Myocyte (in vitro differentiated cells): ENCODE results near the gene TNFAIP8. TPM values are rescaled to one million over a fixed set of nuclear protein-coding genes. Genes with fewer than 3 reads are reported as not detected.
"Not testable (repeated sequence)": the region's sequence is repeated elsewhere in the genome, so short reads cannot be mapped to it uniquely, and the experiment has no call there.

ENCODE experiments used
- DNase-seq: peaks from one replicate; pipeline ENCODE4 v3.0.0-alpha.2; 2012; ENCODE audit warnings: low read depth
- total RNA-seq: library from RNA; depleted of rRNA; stranded (reverse); fragments of >200 nt; gene quantifications from 2 replicates; pipeline ENCODE4 v1.2.3, GENCODE V29; 2014

The TNFAIP8 gene
- total RNA-seq, 1 donor from 2014 or later, result 25.6 TPM

DNA sequence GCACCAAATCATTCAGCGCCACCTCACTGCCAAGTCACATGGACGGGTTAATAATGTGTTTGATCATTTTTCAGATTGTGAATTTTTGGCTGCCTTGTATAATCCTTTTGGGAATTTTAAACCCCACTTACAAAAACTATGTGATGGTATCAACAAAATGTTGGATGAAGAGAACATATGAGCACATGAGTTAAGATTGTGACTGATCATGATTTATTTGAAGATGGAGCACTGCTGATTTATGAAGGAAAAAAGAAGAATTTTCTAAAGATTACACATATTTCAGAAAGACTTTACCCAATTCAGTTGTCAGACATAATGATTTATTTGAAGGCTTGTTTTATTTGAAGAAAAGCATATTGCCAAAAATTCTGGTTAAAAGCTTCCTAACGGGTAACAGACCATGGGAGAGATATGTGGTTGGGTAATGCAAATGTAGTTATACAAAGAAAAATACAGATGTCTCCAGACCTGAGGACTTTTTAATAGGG, 37.4 kb downstream of the TNFAIP8 start:
- DNase-seq, result no peak

GRCh38 chr5:119393746-119394145, 37.9 kb downstream of the TNFAIP8 start:
- DNase-seq, result no peak

- DNase-seq, result peak; percentile 46
These were observed 39.4 kb downstream of the TNFAIP8 start for GRCh38 chr5:119395080-119395836.

GRCh38 chr5:119396030-119396664, 40.3 kb downstream of the TNFAIP8 start:
- DNase-seq, result no peak

DNA sequence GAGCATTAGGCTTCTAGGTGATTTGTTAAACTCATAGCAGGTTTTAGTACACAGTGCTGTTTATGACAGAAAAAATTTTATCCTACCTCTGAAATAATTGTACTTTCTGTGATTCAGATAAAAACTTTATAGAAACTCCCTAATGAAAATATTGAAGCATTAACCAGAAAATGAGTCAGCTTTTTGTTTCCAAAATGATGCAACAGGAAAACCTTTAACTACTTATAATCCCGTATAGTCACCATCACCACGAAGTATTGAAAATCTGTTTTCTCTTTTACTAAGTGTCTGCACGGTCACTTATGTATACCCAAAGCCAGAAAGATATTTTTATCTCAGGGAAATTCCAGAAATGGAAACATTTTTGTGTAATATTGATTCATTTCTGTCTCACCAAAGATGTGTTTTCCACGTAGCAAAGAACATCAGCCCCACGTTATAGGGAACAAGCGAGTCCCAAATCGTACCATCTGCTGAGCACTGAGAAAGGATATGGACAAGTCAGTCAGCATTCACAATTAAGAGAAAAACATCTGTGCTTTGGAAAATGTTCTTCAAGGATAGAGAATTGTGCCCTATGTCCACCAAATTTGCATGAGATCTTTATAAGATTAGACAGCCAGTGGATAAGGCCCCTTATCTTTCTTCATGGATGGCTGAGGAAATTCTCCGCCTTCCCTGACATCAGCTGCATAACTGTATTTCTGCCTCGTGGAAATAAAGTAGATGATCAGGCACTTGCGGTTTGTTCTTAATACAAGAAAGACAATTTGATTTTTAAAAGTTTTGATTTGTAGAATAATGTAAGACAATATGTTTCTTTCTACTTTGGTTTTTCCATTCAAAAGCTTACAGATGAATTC, 41.9 kb downstream of the TNFAIP8 start:
- peak; percentile 31 for DNase-seq

GRCh38 chr5:119398727-119399466, 43.1 kb downstream of the TNFAIP8 start:
- DNase-seq, result peak; percentile 87

DNA sequence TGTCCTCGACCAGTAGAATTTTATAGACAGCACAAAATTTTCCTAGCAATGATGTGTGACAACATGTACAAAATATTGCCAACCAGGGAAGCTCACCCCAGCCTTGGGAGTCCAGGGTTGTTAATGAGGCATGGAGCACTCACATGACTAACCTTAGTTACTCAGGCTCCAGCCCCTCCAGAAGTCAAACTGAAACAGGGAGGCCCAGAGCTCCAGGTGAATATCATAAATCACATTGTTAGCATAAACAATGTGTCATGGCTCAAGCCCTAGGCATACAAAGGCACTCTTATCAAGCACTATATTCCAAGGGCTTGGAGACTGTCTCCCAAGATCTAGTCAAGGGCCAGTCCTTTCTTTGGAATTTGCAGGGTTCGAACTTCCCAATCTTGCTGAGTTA, 44.4 kb downstream of the TNFAIP8 start:
- DNase-seq, result no peak

DNA sequence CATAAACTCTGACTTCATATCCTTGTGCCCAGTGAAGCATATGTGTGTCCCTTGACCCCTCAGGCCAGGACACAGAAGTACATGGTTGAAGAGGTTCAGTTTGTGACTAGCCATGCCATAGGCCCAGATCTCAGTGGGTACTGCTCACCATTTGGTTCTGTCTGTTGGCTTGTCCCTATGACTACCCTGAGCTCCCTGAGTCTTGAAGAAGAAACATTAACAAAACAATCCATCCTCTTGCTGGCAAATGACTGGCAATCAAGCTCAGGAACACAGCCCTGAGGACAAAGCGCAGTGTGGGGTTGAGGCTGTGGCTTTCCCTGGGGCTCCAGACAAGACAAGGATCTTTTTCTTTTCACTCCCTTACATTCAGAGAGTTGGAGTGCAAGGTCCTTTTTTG, 46.3 kb downstream of the TNFAIP8 start:
- DNase-seq, result no peak

- no peak for DNase-seq
These were observed 46.7 kb downstream of the TNFAIP8 start for GRCh38 chr5:119402555-119402954.

DNA sequence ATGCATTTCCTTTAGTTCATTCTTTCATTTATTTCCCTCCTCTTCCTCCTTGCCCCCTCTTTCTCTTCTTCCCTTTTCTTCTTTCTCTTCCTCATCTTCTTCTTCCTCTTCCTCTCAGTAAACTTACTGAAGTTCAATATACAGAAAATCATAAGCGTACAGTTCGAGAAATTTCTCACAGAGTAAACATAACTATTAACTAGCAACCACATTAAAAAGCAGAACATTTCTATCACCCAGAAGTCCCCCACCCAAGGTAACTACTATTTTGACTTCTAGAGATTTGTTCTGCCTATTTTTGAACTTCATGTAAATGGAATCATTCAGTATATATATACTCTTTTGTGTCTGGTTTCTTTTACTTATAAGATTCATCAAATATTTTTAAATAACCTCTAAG, 48.2 kb downstream of the TNFAIP8 start:
- no peak for DNase-seq

- no peak for DNase-seq
These were observed 49.6 kb downstream of the TNFAIP8 start for GRCh38 chr5:119405419-119405818.

- no peak for DNase-seq
These were observed 50.8 kb downstream of the TNFAIP8 start for GRCh38 chr5:119406551-119407110.

DNA sequence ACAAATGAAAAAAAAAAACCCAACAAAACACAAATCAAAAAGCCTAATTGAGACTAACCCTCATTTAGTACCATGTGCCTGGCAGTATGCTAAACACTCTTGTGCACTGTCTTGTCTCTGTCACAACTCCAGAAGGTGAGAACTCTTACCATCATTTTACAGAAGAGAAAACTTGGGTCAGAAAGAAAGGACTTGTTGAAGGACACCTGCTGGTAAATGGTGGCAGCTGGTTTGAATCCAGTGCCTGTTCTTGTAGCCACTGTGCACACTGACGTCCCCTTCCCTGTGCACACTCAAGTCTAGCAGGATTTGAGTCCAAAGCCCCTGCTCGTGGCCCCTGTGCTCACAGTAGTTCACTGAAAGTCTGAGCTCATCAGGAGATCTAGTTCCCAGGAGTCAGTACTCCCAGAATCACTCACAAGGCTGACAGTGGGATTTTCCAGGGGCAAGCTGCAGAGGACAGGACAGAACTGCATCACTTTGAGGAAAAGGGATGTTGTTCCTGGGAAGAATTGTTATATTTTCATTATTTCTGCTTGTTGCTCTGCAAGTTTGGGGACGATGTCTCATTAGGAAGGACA, 53.5 kb downstream of the TNFAIP8 start:
- no peak for DNase-seq

GRCh38 chr5:119410448-119411159, 54.8 kb downstream of the TNFAIP8 start:
- no peak for DNase-seq

DNA sequence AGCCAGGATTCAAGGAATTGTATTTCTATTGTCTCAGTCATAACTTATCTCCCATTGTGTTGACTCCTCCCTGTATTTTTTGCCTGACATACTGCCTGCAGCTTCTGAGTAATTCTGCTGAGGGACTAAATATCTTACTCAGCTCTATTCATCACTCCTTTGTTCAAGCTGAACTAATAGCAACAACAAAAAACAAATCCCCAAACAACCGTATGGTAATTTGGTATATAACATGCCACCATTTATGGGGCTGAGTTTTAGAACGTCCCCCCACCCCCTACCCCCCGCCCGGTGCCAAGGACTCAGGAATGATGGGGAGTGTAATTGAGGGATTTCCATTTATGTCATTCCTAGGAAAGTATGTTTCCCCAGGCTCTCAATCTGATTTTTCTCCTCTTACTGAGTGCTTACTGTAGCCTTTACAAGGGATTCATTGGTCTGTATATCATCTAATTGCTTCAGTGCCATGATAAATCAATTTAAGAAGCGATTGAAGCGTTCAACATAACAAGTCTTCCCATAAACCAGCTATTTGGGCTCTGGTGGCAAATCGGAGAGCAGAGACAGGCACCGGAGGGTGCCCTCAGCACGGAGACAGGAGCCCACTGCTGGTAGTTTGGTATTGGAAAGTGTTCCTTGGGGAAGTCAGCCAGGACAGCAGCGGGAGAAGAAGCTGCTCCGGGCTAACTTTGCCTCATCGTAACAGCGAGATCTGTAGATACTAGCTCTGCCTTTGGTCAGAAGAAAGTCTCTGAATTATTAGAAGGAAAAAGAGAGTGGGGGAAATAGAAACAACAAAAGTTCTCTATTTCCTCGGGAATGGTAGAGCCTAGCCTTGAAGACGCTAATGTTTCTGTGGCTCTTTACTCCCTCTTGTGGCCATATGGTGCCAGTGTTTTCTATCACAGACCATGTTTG, 55.8 kb downstream of the TNFAIP8 start:
- peak; percentile 88 for DNase-seq

GRCh38 chr5:119412279-119413227, 56.7 kb downstream of the TNFAIP8 start:
- DNase-seq, result no peak

DNA sequence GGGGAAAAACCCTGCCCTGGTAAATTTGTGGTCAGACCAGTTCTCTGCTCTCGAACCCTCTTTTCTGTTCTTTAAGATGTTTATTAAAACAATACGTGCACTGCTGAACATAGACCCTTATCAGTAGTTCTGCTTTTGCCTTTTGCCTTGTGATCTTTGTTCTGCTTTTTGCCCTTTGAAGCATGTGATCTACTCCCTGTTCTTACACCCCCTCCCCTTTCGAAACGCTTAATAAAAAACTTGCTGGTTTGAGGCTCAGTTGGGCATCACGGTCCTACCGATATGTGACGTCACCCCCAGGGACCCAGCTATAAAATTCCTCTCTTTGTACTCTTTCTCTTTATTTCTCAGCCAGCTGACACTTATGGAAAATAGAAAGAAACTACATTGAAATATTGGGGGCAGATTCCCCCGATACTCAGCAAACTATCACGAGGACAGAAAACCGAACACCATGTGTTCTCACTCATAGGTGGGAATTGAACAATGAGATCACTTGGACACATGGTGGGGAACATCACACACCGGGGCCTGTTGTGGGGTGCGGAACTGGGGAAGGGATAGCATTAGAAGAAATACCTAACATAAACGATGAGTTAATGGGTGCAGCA, 58.4 kb downstream of the TNFAIP8 start:
- DNase-seq, result not testable (repeated sequence)
